WERI-Rb-1 (cell line): ENCODE results near the gene COL4A4.
A peak's percentile ranks its signal among the peaks of the same experiment; 100 is the strongest.

Experiments
- DNase-seq: peaks from one replicate; pipeline ENCODE4 v3.0.0-alpha.2; 2020
- H3K27ac ChIP-seq: fragments of 250-450 bp; sonication (Bioruptor Pico); 2 replicates; pipeline ENCODE4 v1.5.1; 2020; ENCODE audit warnings: mild to moderate bottlenecking, moderate library complexity
- H3K27me3 ChIP-seq: fragments of 250-450 bp; sonication (Bioruptor Pico); 2 replicates; pipeline ENCODE4 v1.5.1; 2021; ENCODE audit warnings: mild to moderate bottlenecking, low read depth, moderate library complexity; ENCODE audit not compliant: insufficient read depth, severe bottlenecking
- H3K36me3 ChIP-seq: fragments of 250-450 bp; sonication (Bioruptor Pico); 2 replicates; pipeline ENCODE4 v1.5.1; 2020; ENCODE audit warnings: mild to moderate bottlenecking, moderate library complexity
- H3K4me3 ChIP-seq: 2 replicates; pipeline ENCODE4 v1.5.1; 2011; ENCODE audit warnings: low read depth, mild to moderate bottlenecking, control low read depth, low read length
- H3K9me3 ChIP-seq: fragments of 250-450 bp; sonication (Bioruptor Pico); 2 replicates; pipeline ENCODE4 v1.5.1; 2021; ENCODE audit warnings: mild to moderate bottlenecking, moderate library complexity; ENCODE audit not compliant: severe bottlenecking
- TF ChIP-seq, protein P1 (sequence below): IDR thresholded peaks from 2 replicates; pipeline ENCODE4 v1.5.1; 2011; ENCODE audit warnings: low read depth, mild to moderate bottlenecking, control low read depth, inconsistent platforms, low read length

The COL4A4 gene

DNA sequence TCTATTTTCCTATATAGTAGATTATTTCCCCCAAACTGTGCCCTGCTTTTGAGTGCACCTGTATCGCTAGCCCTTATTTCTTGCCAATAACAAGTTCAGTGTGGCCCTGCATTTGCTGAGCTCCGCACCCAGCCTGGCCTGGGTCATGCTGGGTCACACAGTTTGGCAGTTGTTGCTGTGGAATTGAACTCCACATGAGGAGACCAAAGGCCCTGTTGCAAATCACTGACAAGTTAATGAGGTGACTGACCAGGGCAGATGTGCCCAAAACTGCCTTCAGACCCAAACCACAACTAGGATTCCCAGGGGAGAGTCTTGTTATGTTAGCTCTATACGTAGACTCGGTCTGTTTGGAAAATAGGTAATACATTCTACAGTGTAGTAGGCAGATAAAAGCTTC lies 31.0 kb downstream of the COL4A4 start:
- Histone ChIP-seq H3K36me3 (no peaks in the 10 kb centered on the region), H3K9me3 (no peaks in the 10 kb centered on the region), H3K27me3 (no peaks in the 10 kb centered on the region), H3K27ac (no peak overlapping the region), H3K4me3 (no peak overlapping the region)
- TF ChIP-seq, protein P1, sequence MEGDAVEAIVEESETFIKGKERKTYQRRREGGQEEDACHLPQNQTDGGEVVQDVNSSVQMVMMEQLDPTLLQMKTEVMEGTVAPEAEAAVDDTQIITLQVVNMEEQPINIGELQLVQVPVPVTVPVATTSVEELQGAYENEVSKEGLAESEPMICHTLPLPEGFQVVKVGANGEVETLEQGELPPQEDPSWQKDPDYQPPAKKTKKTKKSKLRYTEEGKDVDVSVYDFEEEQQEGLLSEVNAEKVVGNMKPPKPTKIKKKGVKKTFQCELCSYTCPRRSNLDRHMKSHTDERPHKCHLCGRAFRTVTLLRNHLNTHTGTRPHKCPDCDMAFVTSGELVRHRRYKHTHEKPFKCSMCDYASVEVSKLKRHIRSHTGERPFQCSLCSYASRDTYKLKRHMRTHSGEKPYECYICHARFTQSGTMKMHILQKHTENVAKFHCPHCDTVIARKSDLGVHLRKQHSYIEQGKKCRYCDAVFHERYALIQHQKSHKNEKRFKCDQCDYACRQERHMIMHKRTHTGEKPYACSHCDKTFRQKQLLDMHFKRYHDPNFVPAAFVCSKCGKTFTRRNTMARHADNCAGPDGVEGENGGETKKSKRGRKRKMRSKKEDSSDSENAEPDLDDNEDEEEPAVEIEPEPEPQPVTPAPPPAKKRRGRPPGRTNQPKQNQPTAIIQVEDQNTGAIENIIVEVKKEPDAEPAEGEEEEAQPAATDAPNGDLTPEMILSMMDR = no peak
- DNase-seq = no peak

DNA sequence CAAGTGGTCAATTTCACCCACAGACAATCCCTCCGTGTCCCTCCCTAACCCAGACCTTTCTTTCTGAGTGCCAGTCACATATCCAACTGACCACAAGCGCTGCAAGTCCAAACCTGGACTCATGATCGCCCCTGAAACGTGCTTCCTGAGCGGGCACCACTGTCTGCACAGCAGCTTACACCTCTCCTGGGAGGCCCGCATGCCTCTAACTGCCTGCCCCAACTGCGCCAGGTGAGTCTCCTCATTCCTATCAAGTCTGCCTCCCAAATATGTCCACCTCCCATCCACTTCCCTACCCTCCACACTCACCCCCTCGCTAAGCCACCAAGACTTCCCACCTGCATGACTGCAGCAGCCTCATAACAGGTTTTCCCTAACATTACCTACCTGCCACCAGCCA lies 33.4 kb downstream of the COL4A4 start:
- Histone ChIP-seq H3K9me3 (no peaks in the 10 kb centered on the region), H3K36me3 (no peaks in the 10 kb centered on the region), H3K4me3 (no peak overlapping the region), H3K27ac (no peak overlapping the region), H3K27me3 (no peaks in the 10 kb centered on the region)
- TF ChIP-seq, protein P1 = no peak
- DNase-seq = no peak

DNA sequence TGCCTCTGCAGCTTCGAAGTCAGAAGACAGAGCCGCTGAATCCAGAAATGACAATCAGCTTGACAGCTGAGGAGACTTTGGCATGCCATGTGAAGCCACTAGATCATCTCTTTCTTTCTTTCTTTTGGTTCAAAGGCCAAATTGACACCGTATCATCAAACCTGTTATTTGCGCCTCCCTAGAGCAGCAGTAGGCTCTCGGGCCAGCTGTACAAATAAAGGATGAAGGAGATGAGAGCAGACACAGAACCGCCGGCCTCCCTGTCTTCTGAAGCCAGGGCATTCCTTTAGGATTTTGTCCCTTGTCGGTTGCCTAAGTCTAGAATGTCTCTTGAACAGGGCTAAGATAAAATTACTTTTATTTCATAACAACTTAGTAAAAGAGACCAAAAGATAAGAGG lies 36.8 kb downstream of the COL4A4 start:
- no peaks in the 10 kb centered on the region for H3K9me3 ChIP-seq
- H3K36me3 ChIP-seq = no peaks in the 10 kb centered on the region
- TF ChIP-seq, protein P1 = no peak
- H3K27me3 ChIP-seq = no peaks in the 10 kb centered on the region
- DNase-seq = no peak
- no peak overlapping the region for H3K27ac ChIP-seq
- no peak overlapping the region for H3K4me3 ChIP-seq

DNA sequence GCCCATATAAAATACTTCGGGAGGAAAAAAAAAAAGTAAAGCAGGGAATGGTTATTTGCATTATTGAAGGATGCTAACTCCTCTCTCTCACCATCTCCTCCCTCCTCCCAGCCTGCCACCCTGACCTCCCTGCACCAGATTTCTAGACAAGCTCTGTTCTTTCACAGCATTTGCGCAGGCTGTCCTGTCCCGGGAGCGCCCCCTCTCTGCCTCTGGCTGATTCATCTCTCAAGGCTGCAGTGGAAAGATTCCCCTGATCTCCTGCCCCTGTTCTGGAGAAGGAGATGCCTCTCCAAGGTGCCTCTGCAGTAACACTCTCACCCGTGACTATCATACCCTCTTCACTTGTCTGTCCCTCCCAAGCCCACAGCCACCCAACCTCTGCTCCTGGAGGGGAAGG lies 38.5 kb downstream of the COL4A4 start:
- Histone ChIP-seq H3K27me3 (no peaks in the 10 kb centered on the region), H3K27ac (no peak overlapping the region), H3K4me3 (no peak overlapping the region), H3K36me3 (no peaks in the 10 kb centered on the region), H3K9me3 (no peaks in the 10 kb centered on the region)
- TF ChIP-seq, protein P1 = peak; percentile 50
- peak; percentile 39 for DNase-seq

DNA sequence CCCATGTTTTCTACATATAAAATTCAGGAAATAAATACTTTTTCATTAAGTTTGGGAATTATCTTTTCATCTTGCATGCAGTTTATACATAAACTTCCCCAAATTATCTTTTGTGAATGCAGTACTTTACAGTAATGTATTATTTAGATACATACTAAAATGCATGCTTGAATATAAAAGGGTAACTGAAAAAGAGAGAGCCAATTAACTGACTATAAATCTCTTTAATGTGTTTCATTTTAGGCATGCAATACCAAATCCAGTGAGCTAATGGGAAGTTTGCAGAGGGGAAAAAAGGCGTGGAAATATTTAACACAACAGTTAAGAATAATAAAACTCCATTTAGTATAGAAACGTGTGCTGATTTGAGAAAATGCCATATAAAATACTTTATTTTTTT lies 39.2 kb downstream of the COL4A4 start:
- TF ChIP-seq, protein P1 = no peak
- no peaks in the 10 kb centered on the region for H3K36me3 ChIP-seq

DNA sequence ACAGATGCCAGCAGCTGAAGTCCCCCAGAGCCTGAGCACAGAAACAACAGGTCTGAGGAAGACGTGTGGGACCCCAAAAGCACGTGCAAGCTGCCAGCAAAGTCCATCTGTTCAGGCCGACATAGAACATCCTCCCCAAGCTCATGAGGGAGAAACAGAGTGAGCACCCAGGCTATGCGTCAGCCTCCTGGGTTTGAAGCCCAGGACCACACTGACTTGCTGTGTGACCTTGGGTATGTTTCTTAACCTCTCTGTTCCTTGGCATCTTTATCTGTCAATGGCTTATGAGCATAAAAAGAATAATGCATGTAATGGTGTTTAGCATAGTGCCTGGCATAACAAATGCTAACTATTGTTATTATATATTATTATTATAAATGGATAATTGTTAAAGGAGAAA lies 40.3 kb downstream of the COL4A4 start:
- TF ChIP-seq, protein P1 = no peak
- no peaks in the 10 kb centered on the region for H3K36me3 ChIP-seq
- H3K4me3 ChIP-seq = no peak overlapping the region
- DNase-seq = no peak
- no peaks in the 10 kb centered on the region for H3K27me3 ChIP-seq
- H3K9me3 ChIP-seq = no peaks in the 10 kb centered on the region
- H3K27ac ChIP-seq = no peak overlapping the region

More for the DNA sequence above, 39.2 kb downstream of the COL4A4 start:
- no peak for DNase-seq
- Histone ChIP-seq H3K27ac (no peak overlapping the region), H3K4me3 (no peak overlapping the region), H3K9me3 (no peaks in the 10 kb centered on the region), H3K27me3 (no peaks in the 10 kb centered on the region)
